Measurements from ENCODE around the gene TUBGCP4. TPM values are rescaled to one million over a fixed set of nuclear protein-coding genes. Genes with fewer than 3 reads are reported as not detected.

Gene TUBGCP4
- polyA plus RNA-seq, 2 of the 4 experiments (the other 2 are of a cell fraction) = 6.7 to 10.4 TPM

DNA sequence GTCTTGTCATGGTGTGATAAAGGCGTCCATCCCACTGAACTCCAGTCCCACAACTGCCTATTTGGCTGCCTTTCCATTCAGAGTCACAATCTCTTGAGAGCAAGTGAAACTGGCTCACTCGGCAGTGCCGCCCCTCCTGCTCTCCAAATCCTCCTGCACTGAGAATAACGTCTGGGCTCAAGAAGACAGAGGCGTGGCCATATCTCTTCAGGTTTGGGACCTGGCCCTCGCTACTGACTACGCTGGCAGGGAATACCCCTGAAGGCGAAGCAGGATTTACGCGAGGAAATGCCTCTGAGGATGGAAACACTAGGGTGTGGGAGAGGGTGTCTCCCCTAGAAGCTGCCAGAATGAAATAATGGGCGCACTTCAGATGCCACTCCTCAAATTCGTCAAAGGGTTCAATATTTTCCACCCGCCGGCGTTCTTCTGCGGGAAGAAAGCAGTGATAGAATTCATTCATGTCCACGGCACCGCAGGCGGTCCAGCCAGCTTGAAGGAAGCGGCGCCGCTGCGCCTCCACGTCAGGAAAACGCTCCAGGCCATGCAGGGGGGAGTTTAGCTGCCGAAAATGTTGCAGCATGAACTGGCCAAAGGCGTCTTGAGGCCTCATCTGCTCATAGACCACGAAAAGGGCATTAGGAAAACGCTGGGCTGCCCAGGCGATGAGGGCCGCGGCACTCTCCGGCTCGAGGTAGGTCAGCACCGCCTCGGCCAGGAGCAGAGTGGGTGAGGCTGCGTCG lies 41.5 kb upstream of the TUBGCP4 start:
- no peaks in the 10 kb centered on the region for H3K9me3 ChIP-seq
- FAIRE-seq (no peak), DNase-seq (ENCODE audit: low read depth in 1 of 2, low spot score in 1 of 2) (no peak), ATAC-seq (no peak)
- ChIA-PET POLR2A (no interaction called here), CTCF (no interaction called here)
- H3K4me3 ChIP-seq = peak overlapping the region; percentile 77
- TF ChIP-seq RNF2 (IDR thresholded peaks at IDR 0.05; ENCODE audit: borderline replicate concordance, low read depth) = no peak
- no peak for TF ChIP-seq SREBF2 (IDR thresholded peaks at IDR 0.05)
- no peak for TF ChIP-seq FOSL2 (IDR thresholded peaks at IDR 0.05)
- no peak for TF ChIP-seq FOSL2 (CRISPR knock-in tag; IDR thresholded peaks at IDR 0.05)
- no peak for TF ChIP-seq EHF (CRISPR knock-in tag; IDR thresholded peaks at IDR 0.05)
- TF ChIP-seq NFE2L2 (conservative IDR thresholded peaks at IDR 0.05; ENCODE audit: low read length) = no peak
- TF ChIP-seq KDM1A (IDR thresholded peaks at IDR 0.05; ENCODE audit: low read depth) = no peak
- TF ChIP-seq, protein P1, sequence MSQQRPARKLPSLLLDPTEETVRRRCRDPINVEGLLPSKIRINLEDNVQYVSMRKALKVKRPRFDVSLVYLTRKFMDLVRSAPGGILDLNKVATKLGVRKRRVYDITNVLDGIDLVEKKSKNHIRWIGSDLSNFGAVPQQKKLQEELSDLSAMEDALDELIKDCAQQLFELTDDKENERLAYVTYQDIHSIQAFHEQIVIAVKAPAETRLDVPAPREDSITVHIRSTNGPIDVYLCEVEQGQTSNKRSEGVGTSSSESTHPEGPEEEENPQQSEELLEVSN (IDR thresholded peaks at IDR 0.05; ENCODE audit: borderline replicate concordance, low read depth) = no peak
- no peak for TF ChIP-seq POLR2A (IDR thresholded peaks at IDR 0.05; ENCODE audit: low read length)
- TF ChIP-seq, protein P2, sequence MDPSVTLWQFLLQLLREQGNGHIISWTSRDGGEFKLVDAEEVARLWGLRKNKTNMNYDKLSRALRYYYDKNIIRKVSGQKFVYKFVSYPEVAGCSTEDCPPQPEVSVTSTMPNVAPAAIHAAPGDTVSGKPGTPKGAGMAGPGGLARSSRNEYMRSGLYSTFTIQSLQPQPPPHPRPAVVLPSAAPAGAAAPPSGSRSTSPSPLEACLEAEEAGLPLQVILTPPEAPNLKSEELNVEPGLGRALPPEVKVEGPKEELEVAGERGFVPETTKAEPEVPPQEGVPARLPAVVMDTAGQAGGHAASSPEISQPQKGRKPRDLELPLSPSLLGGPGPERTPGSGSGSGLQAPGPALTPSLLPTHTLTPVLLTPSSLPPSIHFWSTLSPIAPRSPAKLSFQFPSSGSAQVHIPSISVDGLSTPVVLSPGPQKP (IDR thresholded peaks at IDR 0.05; ENCODE audit: low read depth, low read length) = no peak
- no peak for TF ChIP-seq RAD21 (conservative IDR thresholded peaks at IDR 0.05 in 1 of 2, IDR thresholded peaks at IDR 0.05 in 1 of 2)
- TF ChIP-seq CHD4 (IDR thresholded peaks at IDR 0.05; ENCODE audit: borderline replicate concordance) = no peak
- TF ChIP-seq, protein P3, sequence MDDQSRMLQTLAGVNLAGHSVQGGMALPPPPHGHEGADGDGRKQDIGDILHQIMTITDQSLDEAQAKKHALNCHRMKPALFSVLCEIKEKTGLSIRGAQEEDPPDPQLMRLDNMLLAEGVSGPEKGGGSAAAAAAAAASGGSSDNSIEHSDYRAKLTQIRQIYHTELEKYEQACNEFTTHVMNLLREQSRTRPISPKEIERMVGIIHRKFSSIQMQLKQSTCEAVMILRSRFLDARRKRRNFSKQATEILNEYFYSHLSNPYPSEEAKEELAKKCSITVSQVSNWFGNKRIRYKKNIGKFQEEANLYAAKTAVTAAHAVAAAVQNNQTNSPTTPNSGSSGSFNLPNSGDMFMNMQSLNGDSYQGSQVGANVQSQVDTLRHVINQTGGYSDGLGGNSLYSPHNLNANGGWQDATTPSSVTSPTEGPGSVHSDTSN (IDR thresholded peaks at IDR 0.05) = no peak
- TF ChIP-seq, protein P4, sequence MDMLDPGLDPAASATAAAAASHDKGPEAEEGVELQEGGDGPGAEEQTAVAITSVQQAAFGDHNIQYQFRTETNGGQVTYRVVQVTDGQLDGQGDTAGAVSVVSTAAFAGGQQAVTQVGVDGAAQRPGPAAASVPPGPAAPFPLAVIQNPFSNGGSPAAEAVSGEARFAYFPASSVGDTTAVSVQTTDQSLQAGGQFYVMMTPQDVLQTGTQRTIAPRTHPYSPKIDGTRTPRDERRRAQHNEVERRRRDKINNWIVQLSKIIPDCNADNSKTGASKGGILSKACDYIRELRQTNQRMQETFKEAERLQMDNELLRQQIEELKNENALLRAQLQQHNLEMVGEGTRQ (IDR thresholded peaks at IDR 0.05) = no peak
- TF ChIP-seq EP300 (IDR thresholded peaks at IDR 0.05) = no peak
- no peak for TF ChIP-seq ZSCAN20 (CRISPR knock-in tag; IDR thresholded peaks at IDR 0.05)
- peak overlapping the region; percentile 95 for H3K4me2 ChIP-seq
- peak overlapping the region; percentile 90 to 91 for H3K27ac ChIP-seq
- WGBS (ENCODE audit: missing lambda C conversion rate) = 66% methylated on average over 37 of the region's 38 CpGs
- H3K4me1 ChIP-seq = peaks cover 15% of the 10 kb centered on the region; the same call in 1 of the 3 replicates

DNA sequence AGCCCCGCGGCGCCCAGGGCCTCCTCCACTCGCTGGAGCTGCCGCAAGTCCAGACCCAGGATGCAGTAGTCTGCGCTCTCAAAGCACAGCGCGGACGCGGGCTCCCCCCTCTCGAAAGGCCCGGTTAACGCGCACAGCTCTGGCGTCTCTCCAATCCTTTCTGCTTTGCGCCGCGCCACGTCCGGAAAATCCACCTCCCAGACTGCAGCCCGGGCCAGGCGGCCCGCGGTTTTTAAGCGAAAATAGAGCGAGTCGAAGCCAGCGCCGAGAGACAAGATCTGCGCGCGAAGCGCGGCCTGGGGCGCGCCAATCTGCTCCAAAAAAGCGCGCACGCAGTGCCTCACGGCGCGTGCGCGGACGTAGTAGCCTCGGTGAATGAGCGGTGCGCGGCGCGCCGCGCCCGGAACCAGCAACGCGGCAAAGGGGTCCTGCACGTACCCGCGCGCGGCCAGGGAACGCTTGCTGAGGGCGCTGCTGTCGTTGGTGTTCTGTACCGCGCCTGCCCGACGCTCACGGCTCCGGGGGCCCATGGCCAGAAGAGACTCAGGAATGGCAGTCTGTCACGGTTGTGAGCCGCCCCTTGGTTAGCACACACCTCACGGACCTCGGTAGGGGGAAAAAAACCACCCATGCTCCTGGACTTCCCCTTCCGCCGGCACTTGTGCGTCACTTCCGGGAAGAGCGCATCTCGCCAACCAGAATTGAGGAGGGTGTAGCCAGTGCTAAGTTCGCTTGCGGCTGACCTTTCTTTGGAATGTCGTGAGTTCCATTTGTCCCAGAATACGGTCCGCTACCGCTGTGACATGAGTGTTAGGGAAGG lies 40.7 kb upstream of the TUBGCP4 start, which contains the start of gene LCMT2:
Gene LCMT2, minus strand, starts transcription at position 614 of the 820 bp plus-strand sequence. Its CDS starts 84 bp downstream, at position 530.
- 2% methylated on average over 32 of the region's 86 CpGs for WGBS (ENCODE audit: missing lambda C conversion rate)
- peaks cover 15% of the 10 kb centered on the region; the same call in 1 of the 3 replicates for H3K4me1 ChIP-seq
- no peak for FAIRE-seq
- peak; percentile 75 to 93 for DNase-seq (ENCODE audit: low read depth in 1 of 2, low spot score in 1 of 2)
- CTCF ChIA-PET = no interaction called here
- POLR2A ChIA-PET = no interaction called here
- H3K4me3 ChIP-seq = peak within 1 kb of the TSS; percentile 77
- TF ChIP-seq RCOR1 (IDR thresholded peaks at IDR 0.05; ENCODE audit: low read depth, low read length) (no peak), PHF8 (IDR thresholded peaks at IDR 0.05; ENCODE audit: borderline replicate concordance, low read depth) (peak; percentile 62), HOXB5 (CRISPR knock-in tag; IDR thresholded peaks at IDR 0.05) (0 out of 2 replicates have a peak, but pooled peaks have one; percentile 47), EP300 (IDR thresholded peaks at IDR 0.05) (no peak), TFCP2L1 (CRISPR knock-in tag; IDR thresholded peaks at IDR 0.05) (no peak), FOXS1 (CRISPR knock-in tag; IDR thresholded peaks at IDR 0.05) (no peak), CHD4 (IDR thresholded peaks at IDR 0.05; ENCODE audit: borderline replicate concordance) (no peak), HOXB13 (CRISPR knock-in tag; IDR thresholded peaks at IDR 0.05; ENCODE audit: low read depth) (0 out of 2 replicates have a peak, but pooled peaks have one; percentile 16), MYC (IDR thresholded peaks at IDR 0.05; ENCODE audit: borderline replicate concordance, low read length) (peak; percentile 18; the same call in 1 of the 2 replicates), JUN (IDR thresholded peaks at IDR 0.05) (peak; percentile 63 to 84), RFX5 (IDR thresholded peaks at IDR 0.05) (no peak), HDAC2 (IDR thresholded peaks at IDR 0.05) (no peak), POLR2A (IDR thresholded peaks at IDR 0.05; ENCODE audit: low read length) (peak; percentile 70)
- TF ChIP-seq, protein P5, sequence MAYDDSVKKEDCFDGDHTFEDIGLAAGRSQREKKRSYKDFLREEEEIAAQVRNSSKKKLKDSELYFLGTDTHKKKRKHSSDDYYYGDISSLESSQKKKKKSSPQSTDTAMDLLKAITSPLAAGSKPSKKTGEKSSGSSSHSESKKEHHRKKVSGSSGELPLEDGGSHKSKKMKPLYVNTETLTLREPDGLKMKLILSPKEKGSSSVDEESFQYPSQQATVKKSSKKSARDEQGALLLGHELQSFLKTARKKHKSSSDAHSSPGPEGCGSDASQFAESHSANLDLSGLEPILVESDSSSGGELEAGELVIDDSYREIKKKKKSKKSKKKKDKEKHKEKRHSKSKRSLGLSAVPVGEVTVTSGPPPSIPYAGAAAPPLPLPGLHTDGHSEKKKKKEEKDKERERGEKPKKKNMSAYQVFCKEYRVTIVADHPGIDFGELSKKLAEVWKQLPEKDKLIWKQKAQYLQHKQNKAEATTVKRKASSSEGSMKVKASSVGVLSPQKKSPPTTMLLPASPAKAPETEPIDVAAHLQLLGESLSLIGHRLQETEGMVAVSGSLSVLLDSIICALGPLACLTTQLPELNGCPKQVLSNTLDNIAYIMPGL (CRISPR knock-in tag; IDR thresholded peaks at IDR 0.05; ENCODE audit: borderline replicate concordance) = no peak
- TF ChIP-seq, protein P6, sequence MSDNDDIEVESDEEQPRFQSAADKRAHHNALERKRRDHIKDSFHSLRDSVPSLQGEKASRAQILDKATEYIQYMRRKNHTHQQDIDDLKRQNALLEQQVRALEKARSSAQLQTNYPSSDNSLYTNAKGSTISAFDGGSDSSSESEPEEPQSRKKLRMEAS (IDR thresholded peaks at IDR 0.05) = peak; percentile 89
- TF ChIP-seq, protein P1 (IDR thresholded peaks at IDR 0.05; ENCODE audit: borderline replicate concordance, low read depth) = peak; percentile 96
- peak within 1 kb of the TSS; percentile 95 for H3K4me2 ChIP-seq
- ATAC-seq = peak; percentile 98 to 99
- H3K9me3 ChIP-seq = no peaks in the 10 kb centered on the region
- peak within 1 kb of the TSS; percentile 90 to 91 for H3K27ac ChIP-seq
